SK-N-SH (cell line): ENCODE results near the gene PTPRC. TPM values are rescaled to one million over a fixed set of nuclear protein-coding genes. Genes with fewer than 3 reads are reported as not detected.

Source experiments
- CTCF ChIA-PET: fragments of 300-600, 350-600 bp; formaldehyde crosslinking; extraction: SDS; loops from one replicate; lab custom pipeline; 2021; lab: Yijun Ruan, JAX
- POLR2A ChIA-PET: fragments of 350-600 bp; sonication (Branson Sonifier 250); formaldehyde crosslinking; extraction: SDS; loops from one replicate; lab custom pipeline; 2020; ENCODE audit warnings: antibody characterized with exemption, inconsistent platforms; lab: Yijun Ruan, JAX
- DNase-seq: peaks from one replicate; pipeline ENCODE4 v3.0.0; 2012
- H2AFZ ChIP-seq: fragments of 200-600 bp; sonication (generic); 2 replicates; pipeline ENCODE4 v1.8.1; 2016; ENCODE audit warnings: antibody characterized with exemption, mild to moderate bottlenecking, low read depth
- H3F3A ChIP-seq: fragments of 200-600 bp; sonication (generic); replicated peaks from 2 replicates; pipeline ENCODE3; 2016; ENCODE audit warnings: antibody characterized with exemption, mild to moderate bottlenecking; ENCODE audit not compliant: insufficient read depth
- H3K27ac ChIP-seq, 2 experiments: fragments of 200-500 bp in 1 of 2; fragments of 200-600 bp in 1 of 2; sonication (Bioruptor generic) in 1 of 2; sonication (generic), shearing (Covaris generic) in 1 of 2; 2 replicates each; pipeline versions ENCODE4 v1.5.1 to v1.6.1; 2014 to 2016; ENCODE audit warnings: low read depth in 2 of 2, inconsistent platforms in 1 of 2, low read length in 1 of 2, mild to moderate bottlenecking in 1 of 2, mixed read lengths in 1 of 2
- H3K27me3 ChIP-seq: fragments of 200-600 bp; sonication (generic), shearing (Covaris generic); 2 replicates; pipeline ENCODE4 v1.6.1; 2016; ENCODE audit warnings: mixed run types; ENCODE audit not compliant: insufficient read depth
- H3K36me3 ChIP-seq, 2 experiments: fragments of 200-500 bp in 1 of 2; fragments of 200-600 bp in 1 of 2; sonication (Bioruptor generic) in 1 of 2; sonication (generic) in 1 of 2; replicated peaks in 1 of 2; 2 replicates each; pipeline versions ENCODE3 to v1.5.1; 2014 to 2016; ENCODE audit warnings: low read length in 1 of 2, mild to moderate bottlenecking in 1 of 2; ENCODE audit not compliant: insufficient read depth in 2 of 2, control insufficient read depth in 1 of 2
- H3K4me1 ChIP-seq, 2 experiments: fragments of 200-500 bp in 1 of 2; fragments of 200-600 bp in 1 of 2; sonication (Bioruptor generic) in 1 of 2; sonication (generic), shearing (Covaris generic) in 1 of 2; 2 replicates each; pipeline versions ENCODE4 v1.5.1 to v1.6.1; 2014 to 2016; ENCODE audit warnings: low read depth in 1 of 2, low read length in 1 of 2, mixed run types in 1 of 2; ENCODE audit not compliant: insufficient read depth in 2 of 2, control insufficient read depth in 1 of 2
- H3K4me2 ChIP-seq: fragments of 200-600 bp; sonication (generic), shearing (Covaris generic); 2 replicates; pipeline ENCODE4 v1.6.1; 2017; ENCODE audit warnings: mixed run types
- H3K4me3 ChIP-seq, 2 experiments: fragments of 200-500 bp in 1 of 2; fragments of 200-600 bp in 1 of 2; sonication (Bioruptor generic) in 1 of 2; sonication (generic), shearing (Covaris generic) in 1 of 2; 2 replicates each; pipeline versions ENCODE4 v1.5.1 to v1.8.1; 2014 to 2016; ENCODE audit warnings: low read depth in 2 of 2, inconsistent platforms in 1 of 2, low read length in 1 of 2, mild to moderate bottlenecking in 1 of 2, mixed read lengths in 1 of 2, moderate library complexity in 1 of 2
- H3K79me2 ChIP-seq: fragments of 200-600 bp; sonication (generic); 2 replicates; pipeline ENCODE4 v1.8.1; 2017; ENCODE audit warnings: mild to moderate bottlenecking; ENCODE audit not compliant: insufficient read depth
- H3K9ac ChIP-seq: fragments of 200-600 bp; sonication (generic); 2 replicates; pipeline ENCODE4 v1.6.1; 2017; ENCODE audit warnings: mixed run types
- H3K9me2 ChIP-seq: fragments of 200-600 bp; sonication (generic); 2 replicates; pipeline ENCODE4 v1.6.1; 2017; ENCODE audit warnings: mixed run types
- H3K9me3 ChIP-seq: fragments of 200-600 bp; sonication (generic); 2 replicates; pipeline ENCODE4 v1.6.1; 2017; ENCODE audit warnings: mixed run types, mild to moderate bottlenecking, moderate library complexity
- H4K20me1 ChIP-seq: fragments of 200-600 bp; sonication (generic); 2 replicates; pipeline ENCODE4 v1.6.1; 2017; ENCODE audit warnings: mild to moderate bottlenecking, mixed run types; ENCODE audit not compliant: insufficient read depth
- MXI1 ChIP-seq: IDR thresholded peaks from 2 replicates; pipeline ENCODE4 v1.6.1; 2012; ENCODE audit warnings: mild to moderate bottlenecking, low read depth, low read length, improper control_type of control experiment
- RAD21 ChIP-seq: IDR thresholded peaks from 2 replicates; pipeline ENCODE4 v1.6.1; 2012; ENCODE audit warnings: mild to moderate bottlenecking, low read length
- SMC3 ChIP-seq: IDR thresholded peaks from 2 replicates; pipeline ENCODE4 v1.6.1; 2012; ENCODE audit warnings: low read depth, low read length, improper control_type of control experiment
- WGBS: methylation state at CpG from one replicate; pipeline ENCODE4 v1.1.6; 2017; ENCODE audit warnings: low lambda C conversion rate; 5-methylcytosine and 5-hydroxymethylcytosine counted together
- polyA plus RNA-seq, 3 experiments: library from polyadenylated mRNA; depleted of rRNA; stranded (reverse); fragments of >200 nt; gene quantifications; 2 replicates each; pipeline ENCODE4 v1.2.3, GENCODE V29; 2012
- TF ChIP-seq, protein P1 (sequence below): IDR thresholded peaks from 2 replicates; pipeline ENCODE4 v1.6.1; 2012; ENCODE audit warnings: mild to moderate bottlenecking, low read depth, low read length, moderate library complexity
- TF ChIP-seq, protein P2 (sequence below): IDR thresholded peaks from 2 replicates; pipeline ENCODE4 v1.4.0; 2012; ENCODE audit warnings: low read depth, borderline replicate concordance
- TF ChIP-seq, protein P3 (sequence below): fragments of 150-350 bp; IDR thresholded peaks from 2 replicates; pipeline ENCODE4 v1.6.1; 2016; ENCODE audit warnings: mild to moderate bottlenecking, low read depth, low read length
- TF ChIP-seq, protein P4 (sequence below): fragments of 200-600 bp; sonication (generic); IDR thresholded peaks from 2 replicates; pipeline ENCODE4 v1.6.1; 2017; ENCODE audit warnings: antibody characterized with exemption, mild to moderate bottlenecking, moderate library complexity

PTPRC gene
- polyA plus RNA-seq, 1 of the 3 experiments (the other 2 are of a cell fraction): 0.03 TPM

DNA sequence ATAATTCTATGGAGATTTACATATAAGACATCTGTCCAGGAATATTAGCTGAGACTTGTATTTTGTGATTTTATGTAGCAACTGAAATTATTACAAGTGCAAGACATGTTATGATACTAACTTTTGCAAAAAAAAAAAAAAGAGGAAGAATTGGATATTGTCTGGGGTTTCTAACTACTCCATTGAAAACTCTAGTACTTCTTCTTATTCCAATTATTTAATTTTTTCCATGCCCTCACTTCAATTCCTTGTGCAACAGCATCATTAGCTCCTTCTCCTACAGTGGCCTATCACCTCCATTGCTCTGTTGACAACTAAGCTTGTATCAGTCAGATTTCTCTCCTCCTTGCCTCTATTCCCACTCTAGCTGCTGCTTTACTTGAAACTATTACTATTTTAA lies 126.6 kb downstream of the PTPRC start (continued):
- TF ChIP-seq, protein P1, sequence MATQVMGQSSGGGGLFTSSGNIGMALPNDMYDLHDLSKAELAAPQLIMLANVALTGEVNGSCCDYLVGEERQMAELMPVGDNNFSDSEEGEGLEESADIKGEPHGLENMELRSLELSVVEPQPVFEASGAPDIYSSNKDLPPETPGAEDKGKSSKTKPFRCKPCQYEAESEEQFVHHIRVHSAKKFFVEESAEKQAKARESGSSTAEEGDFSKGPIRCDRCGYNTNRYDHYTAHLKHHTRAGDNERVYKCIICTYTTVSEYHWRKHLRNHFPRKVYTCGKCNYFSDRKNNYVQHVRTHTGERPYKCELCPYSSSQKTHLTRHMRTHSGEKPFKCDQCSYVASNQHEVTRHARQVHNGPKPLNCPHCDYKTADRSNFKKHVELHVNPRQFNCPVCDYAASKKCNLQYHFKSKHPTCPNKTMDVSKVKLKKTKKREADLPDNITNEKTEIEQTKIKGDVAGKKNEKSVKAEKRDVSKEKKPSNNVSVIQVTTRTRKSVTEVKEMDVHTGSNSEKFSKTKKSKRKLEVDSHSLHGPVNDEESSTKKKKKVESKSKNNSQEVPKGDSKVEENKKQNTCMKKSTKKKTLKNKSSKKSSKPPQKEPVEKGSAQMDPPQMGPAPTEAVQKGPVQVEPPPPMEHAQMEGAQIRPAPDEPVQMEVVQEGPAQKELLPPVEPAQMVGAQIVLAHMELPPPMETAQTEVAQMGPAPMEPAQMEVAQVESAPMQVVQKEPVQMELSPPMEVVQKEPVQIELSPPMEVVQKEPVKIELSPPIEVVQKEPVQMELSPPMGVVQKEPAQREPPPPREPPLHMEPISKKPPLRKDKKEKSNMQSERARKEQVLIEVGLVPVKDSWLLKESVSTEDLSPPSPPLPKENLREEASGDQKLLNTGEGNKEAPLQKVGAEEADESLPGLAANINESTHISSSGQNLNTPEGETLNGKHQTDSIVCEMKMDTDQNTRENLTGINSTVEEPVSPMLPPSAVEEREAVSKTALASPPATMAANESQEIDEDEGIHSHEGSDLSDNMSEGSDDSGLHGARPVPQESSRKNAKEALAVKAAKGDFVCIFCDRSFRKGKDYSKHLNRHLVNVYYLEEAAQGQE: no peak
- TF ChIP-seq, protein P2, sequence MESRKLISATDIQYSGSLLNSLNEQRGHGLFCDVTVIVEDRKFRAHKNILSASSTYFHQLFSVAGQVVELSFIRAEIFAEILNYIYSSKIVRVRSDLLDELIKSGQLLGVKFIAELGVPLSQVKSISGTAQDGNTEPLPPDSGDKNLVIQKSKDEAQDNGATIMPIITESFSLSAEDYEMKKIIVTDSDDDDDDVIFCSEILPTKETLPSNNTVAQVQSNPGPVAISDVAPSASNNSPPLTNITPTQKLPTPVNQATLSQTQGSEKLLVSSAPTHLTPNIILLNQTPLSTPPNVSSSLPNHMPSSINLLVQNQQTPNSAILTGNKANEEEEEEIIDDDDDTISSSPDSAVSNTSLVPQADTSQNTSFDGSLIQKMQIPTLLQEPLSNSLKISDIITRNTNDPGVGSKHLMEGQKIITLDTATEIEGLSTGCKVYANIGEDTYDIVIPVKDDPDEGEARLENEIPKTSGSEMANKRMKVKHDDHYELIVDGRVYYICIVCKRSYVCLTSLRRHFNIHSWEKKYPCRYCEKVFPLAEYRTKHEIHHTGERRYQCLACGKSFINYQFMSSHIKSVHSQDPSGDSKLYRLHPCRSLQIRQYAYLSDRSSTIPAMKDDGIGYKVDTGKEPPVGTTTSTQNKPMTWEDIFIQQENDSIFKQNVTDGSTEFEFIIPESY: no peak

DNA sequence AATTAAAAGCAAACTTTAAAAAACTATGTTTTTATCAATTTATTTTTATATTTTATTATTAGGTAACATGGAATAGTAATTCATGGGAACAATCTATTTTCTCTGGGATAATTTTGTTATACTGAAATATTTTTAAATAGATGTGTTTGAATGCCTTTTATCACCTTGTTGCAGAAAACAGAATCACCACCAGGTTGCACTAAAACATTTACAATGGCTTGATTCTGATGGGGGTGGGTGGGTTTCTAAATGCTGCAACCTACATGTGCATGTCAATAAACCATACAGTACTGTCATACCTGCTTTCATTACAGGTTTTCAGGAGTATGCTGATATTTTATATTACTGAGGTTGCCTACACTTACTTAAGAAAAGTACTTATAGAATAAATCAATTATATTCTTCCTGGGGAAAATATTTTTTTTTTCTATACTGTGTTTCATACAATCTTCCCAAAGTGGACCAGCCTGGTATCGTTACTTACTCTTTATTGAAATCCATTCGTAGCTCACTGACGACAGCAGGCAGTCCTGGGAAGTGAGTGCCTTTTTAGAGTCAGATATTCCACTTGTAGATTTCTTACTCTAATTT lies 132.8 kb downstream of the PTPRC start:
- Histone ChIP-seq H3K4me2 (no peak overlapping the region), H3K36me3 (peaks cover 0 to 5% of the 10 kb centered on the region in 2 experiments), H3K27me3 (no peaks in the 10 kb centered on the region), H3K79me2 (no peaks in the 10 kb centered on the region), H3K9ac (no peak overlapping the region), H3F3A (peaks cover 15% of the 10 kb centered on the region), H3K9me3 (no peaks in the 10 kb centered on the region)
- TF ChIP-seq, protein P3, sequence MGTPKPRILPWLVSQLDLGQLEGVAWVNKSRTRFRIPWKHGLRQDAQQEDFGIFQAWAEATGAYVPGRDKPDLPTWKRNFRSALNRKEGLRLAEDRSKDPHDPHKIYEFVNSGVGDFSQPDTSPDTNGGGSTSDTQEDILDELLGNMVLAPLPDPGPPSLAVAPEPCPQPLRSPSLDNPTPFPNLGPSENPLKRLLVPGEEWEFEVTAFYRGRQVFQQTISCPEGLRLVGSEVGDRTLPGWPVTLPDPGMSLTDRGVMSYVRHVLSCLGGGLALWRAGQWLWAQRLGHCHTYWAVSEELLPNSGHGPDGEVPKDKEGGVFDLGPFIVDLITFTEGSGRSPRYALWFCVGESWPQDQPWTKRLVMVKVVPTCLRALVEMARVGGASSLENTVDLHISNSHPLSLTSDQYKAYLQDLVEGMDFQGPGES: no peak
- TF ChIP-seq, protein P4, sequence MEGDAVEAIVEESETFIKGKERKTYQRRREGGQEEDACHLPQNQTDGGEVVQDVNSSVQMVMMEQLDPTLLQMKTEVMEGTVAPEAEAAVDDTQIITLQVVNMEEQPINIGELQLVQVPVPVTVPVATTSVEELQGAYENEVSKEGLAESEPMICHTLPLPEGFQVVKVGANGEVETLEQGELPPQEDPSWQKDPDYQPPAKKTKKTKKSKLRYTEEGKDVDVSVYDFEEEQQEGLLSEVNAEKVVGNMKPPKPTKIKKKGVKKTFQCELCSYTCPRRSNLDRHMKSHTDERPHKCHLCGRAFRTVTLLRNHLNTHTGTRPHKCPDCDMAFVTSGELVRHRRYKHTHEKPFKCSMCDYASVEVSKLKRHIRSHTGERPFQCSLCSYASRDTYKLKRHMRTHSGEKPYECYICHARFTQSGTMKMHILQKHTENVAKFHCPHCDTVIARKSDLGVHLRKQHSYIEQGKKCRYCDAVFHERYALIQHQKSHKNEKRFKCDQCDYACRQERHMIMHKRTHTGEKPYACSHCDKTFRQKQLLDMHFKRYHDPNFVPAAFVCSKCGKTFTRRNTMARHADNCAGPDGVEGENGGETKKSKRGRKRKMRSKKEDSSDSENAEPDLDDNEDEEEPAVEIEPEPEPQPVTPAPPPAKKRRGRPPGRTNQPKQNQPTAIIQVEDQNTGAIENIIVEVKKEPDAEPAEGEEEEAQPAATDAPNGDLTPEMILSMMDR: peak; percentile 76
- peak; percentile 90 for TF ChIP-seq RAD21
- TF ChIP-seq SMC3: peak; percentile 91
- no peak for TF ChIP-seq MXI1
- TF ChIP-seq, all 33 proteins: peak for 3
- Histone ChIP-seq H2AFZ (no peak overlapping the region), H3K9me2 (no peaks in the 10 kb centered on the region), H3K4me1 (peaks cover 0 to 20% of the 10 kb centered on the region in 2 experiments; a peak in 2 of 4 replicates), H4K20me1 (no peaks in the 10 kb centered on the region), H3K4me3 (no peak overlapping the region), H3K27ac (no peak overlapping the region)
- ChIA-PET POLR2A (no interaction called here), CTCF (interaction anchor here (0.5 to 2.5 kb wide), 11 partner anchors 15 to 1525 kb away, joined by 3 to 9 read pairs (median 3); no protein-coding TSS in a partner anchor)
- peak; percentile 32 for DNase-seq
- 82% methylated on average over 3 of the region's 3 CpGs for WGBS
